Measurements from ENCODE around the gene SMG7.

Gene SMG7

DNA sequence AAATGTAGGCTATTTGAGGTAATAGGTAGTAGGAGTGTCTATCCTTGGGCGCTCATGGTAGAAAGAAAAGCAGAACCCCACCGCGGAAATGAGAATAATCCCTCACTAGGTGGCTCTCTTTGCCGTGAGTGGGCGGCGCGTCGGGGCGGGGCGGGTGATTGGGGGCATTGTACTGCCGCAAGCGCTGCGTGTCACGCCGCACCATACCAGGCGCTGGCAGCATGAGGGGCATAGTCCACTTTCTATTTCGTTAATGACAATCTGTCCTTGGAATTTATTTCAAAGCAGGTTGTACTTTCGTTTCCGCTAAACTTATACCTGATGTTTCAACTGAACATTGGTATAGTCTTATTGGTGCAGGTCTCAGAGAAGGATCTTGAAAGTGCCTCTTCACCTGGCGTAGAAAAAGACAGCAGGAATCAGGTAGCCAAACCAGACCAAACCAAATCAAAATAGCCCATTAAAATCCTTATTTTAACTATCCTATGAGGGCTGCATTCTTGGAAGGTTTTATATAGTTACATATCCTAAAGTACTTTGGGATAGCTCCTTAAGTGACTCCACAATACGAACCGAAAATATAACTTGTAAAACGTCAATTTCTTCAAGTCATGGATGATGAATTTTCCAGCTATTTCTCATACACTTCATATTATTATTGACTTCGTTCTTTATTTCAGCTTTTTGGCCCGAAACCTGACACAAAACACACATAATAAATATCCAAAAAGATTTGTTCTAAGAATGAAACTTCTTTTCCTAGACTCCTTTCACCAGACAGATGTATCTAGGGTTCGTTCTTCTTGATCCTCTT is 1.9 kb upstream of the SMG7 start:
- no peaks in the 10 kb centered on the region for H3K27me3 ChIP-seq (ENCODE audit: insufficient read depth, low read length)
- H3K36me3 ChIP-seq (ENCODE audit: insufficient read depth, low read length) = 0 out of 2 replicates have a peak, but pooled peaks cover 4% of the 10 kb centered on the region

GRCh38 chr1:183470961-183471742 is 1.1 kb upstream of the SMG7 start:
- Histone ChIP-seq H2AFZ (ENCODE audit: low read length, unreplicated experiment) (peak overlapping the region; percentile 85), H3K4me1 (ENCODE audit: control insufficient read depth, insufficient read depth, low read length, unreplicated experiment) (peaks cover 19% of the 10 kb centered on the region), H3K27ac (ENCODE audit: low read depth, low read length) (peak overlapping the region; percentile 94), H3K27me3 (ENCODE audit: insufficient read depth, low read length) (no peaks in the 10 kb centered on the region), H3K79me2 (ENCODE audit: control insufficient read depth, insufficient read depth, low read length, unreplicated experiment) (peaks cover 38% of the 10 kb centered on the region), H3K36me3 (ENCODE audit: insufficient read depth, low read length) (0 out of 2 replicates have a peak, but pooled peaks cover 4% of the 10 kb centered on the region), H3K4me3 (ENCODE audit: low read depth, low read length) (peak overlapping the region; percentile 78)

More for the DNA sequence above, 1.9 kb upstream of the SMG7 start:
- Histone ChIP-seq H3K4me3 (ENCODE audit: low read depth, low read length) (peak overlapping the region; percentile 78), H3K4me1 (ENCODE audit: control insufficient read depth, insufficient read depth, low read length, unreplicated experiment) (peaks cover 19% of the 10 kb centered on the region), H3K79me2 (ENCODE audit: control insufficient read depth, insufficient read depth, low read length, unreplicated experiment) (peaks cover 30% of the 10 kb centered on the region), H2AFZ (ENCODE audit: low read length, unreplicated experiment) (peak overlapping the region; percentile 85), H3K27ac (ENCODE audit: low read depth, low read length) (peak overlapping the region; percentile 94)

GRCh38 chr1:183471743-183472487 is 384 bp upstream of the SMG7 start:
- Histone ChIP-seq H3K36me3 (ENCODE audit: insufficient read depth, low read length) (0 out of 2 replicates have a peak, but pooled peaks cover 4% of the 10 kb centered on the region), H3K4me3 (ENCODE audit: low read depth, low read length) (peak overlapping the region; percentile 78), H3K79me2 (ENCODE audit: control insufficient read depth, insufficient read depth, low read length, unreplicated experiment) (peaks cover 45% of the 10 kb centered on the region), H3K4me1 (ENCODE audit: control insufficient read depth, insufficient read depth, low read length, unreplicated experiment) (peaks cover 19% of the 10 kb centered on the region), H2AFZ (ENCODE audit: low read length, unreplicated experiment) (peak overlapping the region; percentile 85), H3K27me3 (ENCODE audit: insufficient read depth, low read length) (no peaks in the 10 kb centered on the region), H3K27ac (ENCODE audit: low read depth, low read length) (peak overlapping the region; percentile 94)

GRCh38 chr1:183473217-183473536 is 878 bp downstream of the SMG7 start:
- Histone ChIP-seq H3K27ac (ENCODE audit: low read depth, low read length) (no peak overlapping the region), H3K27me3 (ENCODE audit: insufficient read depth, low read length) (no peaks in the 10 kb centered on the region), H2AFZ (ENCODE audit: low read length, unreplicated experiment) (no peak overlapping the region), H3K79me2 (ENCODE audit: control insufficient read depth, insufficient read depth, low read length, unreplicated experiment) (peaks cover 56% of the 10 kb centered on the region), H3K36me3 (ENCODE audit: insufficient read depth, low read length) (0 out of 2 replicates have a peak, but pooled peaks cover 4% of the 10 kb centered on the region), H3K4me3 (ENCODE audit: low read depth, low read length) (peak overlapping the region; percentile 78), H3K4me1 (ENCODE audit: control insufficient read depth, insufficient read depth, low read length, unreplicated experiment) (peaks cover 13% of the 10 kb centered on the region)

GRCh38 chr1:183476081-183476480 is 3.8 kb downstream of the SMG7 start:
- H3K36me3 ChIP-seq (ENCODE audit: insufficient read depth, low read length) = 0 out of 2 replicates have a peak, but pooled peaks cover 4% of the 10 kb centered on the region
- no peaks in the 10 kb centered on the region for H3K27me3 ChIP-seq (ENCODE audit: insufficient read depth, low read length)
- no peak overlapping the region for H2AFZ ChIP-seq (ENCODE audit: low read length, unreplicated experiment)
- no peak overlapping the region for H3K4me3 ChIP-seq (ENCODE audit: low read depth, low read length)
- peaks cover 85% of the 10 kb centered on the region for H3K79me2 ChIP-seq (ENCODE audit: control insufficient read depth, insufficient read depth, low read length, unreplicated experiment)
- H3K4me1 ChIP-seq (ENCODE audit: control insufficient read depth, insufficient read depth, low read length, unreplicated experiment) = peaks cover 35% of the 10 kb centered on the region
- H3K27ac ChIP-seq (ENCODE audit: low read depth, low read length) = no peak overlapping the region

GRCh38 chr1:183477986-183478781 is 5.9 kb downstream of the SMG7 start:
- Histone ChIP-seq H3K4me3 (ENCODE audit: low read depth, low read length) (no peak overlapping the region), H3K79me2 (ENCODE audit: control insufficient read depth, insufficient read depth, low read length, unreplicated experiment) (peaks cover 97% of the 10 kb centered on the region), H3K27me3 (ENCODE audit: insufficient read depth, low read length) (no peaks in the 10 kb centered on the region), H2AFZ (ENCODE audit: low read length, unreplicated experiment) (no peak overlapping the region), H3K4me1 (ENCODE audit: control insufficient read depth, insufficient read depth, low read length, unreplicated experiment) (peaks cover 45% of the 10 kb centered on the region), H3K36me3 (ENCODE audit: insufficient read depth, low read length) (0 out of 2 replicates have a peak, but pooled peaks cover 4% of the 10 kb centered on the region), H3K27ac (ENCODE audit: low read depth, low read length) (no peak overlapping the region)

- H2AFZ ChIP-seq (ENCODE audit: low read length, unreplicated experiment) = no peak overlapping the region
- H3K4me3 ChIP-seq (ENCODE audit: low read depth, low read length) = no peak overlapping the region; the same call in 1 of the 2 replicates
- H3K36me3 ChIP-seq (ENCODE audit: insufficient read depth, low read length) = no peaks in the 10 kb centered on the region
- no peaks in the 10 kb centered on the region for H3K27me3 ChIP-seq (ENCODE audit: insufficient read depth, low read length)
- peaks cover 45% of the 10 kb centered on the region for H3K4me1 ChIP-seq (ENCODE audit: control insufficient read depth, insufficient read depth, low read length, unreplicated experiment)
- H3K79me2 ChIP-seq (ENCODE audit: control insufficient read depth, insufficient read depth, low read length, unreplicated experiment) = peaks cover 96% of the 10 kb centered on the region
- H3K27ac ChIP-seq (ENCODE audit: low read depth, low read length) = peak overlapping the region; percentile 4; the same call in 1 of the 2 replicates
Observed at GRCh38 chr1:183480971-183481441, 8.7 kb downstream of the SMG7 start.

- Histone ChIP-seq H3K79me2 (ENCODE audit: control insufficient read depth, insufficient read depth, low read length, unreplicated experiment) (peaks cover 99% of the 10 kb centered on the region), H3K27me3 (ENCODE audit: insufficient read depth, low read length) (no peaks in the 10 kb centered on the region), H3K4me3 (ENCODE audit: low read depth, low read length) (no peak overlapping the region), H3K4me1 (ENCODE audit: control insufficient read depth, insufficient read depth, low read length, unreplicated experiment) (peaks cover 39% of the 10 kb centered on the region), H2AFZ (ENCODE audit: low read length, unreplicated experiment) (no peak overlapping the region), H3K36me3 (ENCODE audit: insufficient read depth, low read length) (no peaks in the 10 kb centered on the region), H3K27ac (ENCODE audit: low read depth, low read length) (no peak overlapping the region)
Observed at GRCh38 chr1:183483224-183483623, 10.9 kb downstream of the SMG7 start.

- Histone ChIP-seq H3K27ac (ENCODE audit: low read depth, low read length) (no peak overlapping the region), H3K4me1 (ENCODE audit: control insufficient read depth, insufficient read depth, low read length, unreplicated experiment) (peaks cover 28% of the 10 kb centered on the region), H3K27me3 (ENCODE audit: insufficient read depth, low read length) (no peaks in the 10 kb centered on the region), H3K79me2 (ENCODE audit: control insufficient read depth, insufficient read depth, low read length, unreplicated experiment) (peaks cover 97% of the 10 kb centered on the region), H3K4me3 (ENCODE audit: low read depth, low read length) (no peak overlapping the region), H3K36me3 (ENCODE audit: insufficient read depth, low read length) (no peaks in the 10 kb centered on the region), H2AFZ (ENCODE audit: low read length, unreplicated experiment) (no peak overlapping the region)
Observed at GRCh38 chr1:183484254-183484653, 12.0 kb downstream of the SMG7 start.
